Measurements from ENCODE around the gene LMAN1L.

Gene LMAN1L

DNA sequence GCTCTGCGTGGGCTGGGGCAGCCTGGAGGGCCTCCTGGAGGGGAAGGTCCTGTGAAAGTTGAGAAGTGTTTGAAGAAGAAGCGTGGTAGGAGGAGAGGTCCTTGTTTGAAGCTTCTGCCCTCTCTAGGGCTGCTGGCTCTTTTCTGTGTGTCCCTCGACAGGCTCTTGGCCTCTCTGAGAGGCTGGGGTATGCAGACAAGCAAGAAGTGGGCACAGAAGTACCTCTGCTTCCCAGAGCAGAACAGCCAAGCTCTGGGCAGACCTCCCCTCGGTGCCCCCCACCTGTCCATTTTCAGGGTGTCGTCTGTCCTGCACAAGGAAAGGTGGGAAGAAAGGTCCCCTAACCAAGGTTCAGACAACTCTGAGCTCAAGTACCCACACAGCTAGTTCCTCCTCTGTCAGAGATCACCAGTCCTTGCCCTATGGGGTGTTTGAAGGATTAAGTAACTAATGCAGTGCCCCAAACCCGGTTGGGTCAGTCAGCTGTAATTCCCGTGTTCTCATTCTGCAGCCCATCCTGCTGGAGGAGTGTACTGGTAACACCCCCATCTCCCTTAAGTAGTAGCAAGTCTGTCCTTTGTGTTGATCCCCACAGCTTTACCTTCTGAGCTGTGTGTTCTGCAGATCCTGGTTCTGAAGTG is 24.5 kb upstream of the LMAN1L start:
- Histone ChIP-seq H3K27me3 (ENCODE audit: control insufficient read depth, insufficient read depth, low read length, poor library complexity, severe bottlenecking) (no peaks in the 10 kb centered on the region), H3K27ac (ENCODE audit: insufficient read depth, low read depth, low read length, poor library complexity, severe bottlenecking) (no peak overlapping the region), H3K9me3 (ENCODE audit: control insufficient read depth, low read length) (no peaks in the 10 kb centered on the region), H3K4me3 (ENCODE audit: insufficient read depth, low read depth, low read length) (no peak overlapping the region), H3K4me1 (ENCODE audit: control insufficient read depth, insufficient read depth, low read length) (peaks cover 49% of the 10 kb centered on the region), H3K36me3 (ENCODE audit: control insufficient read depth, insufficient read depth, low read length) (no peaks in the 10 kb centered on the region)
- WGBS, 2 experiments: 58 to 64% methylated on average over 7 of the region's 7 CpGs

DNA sequence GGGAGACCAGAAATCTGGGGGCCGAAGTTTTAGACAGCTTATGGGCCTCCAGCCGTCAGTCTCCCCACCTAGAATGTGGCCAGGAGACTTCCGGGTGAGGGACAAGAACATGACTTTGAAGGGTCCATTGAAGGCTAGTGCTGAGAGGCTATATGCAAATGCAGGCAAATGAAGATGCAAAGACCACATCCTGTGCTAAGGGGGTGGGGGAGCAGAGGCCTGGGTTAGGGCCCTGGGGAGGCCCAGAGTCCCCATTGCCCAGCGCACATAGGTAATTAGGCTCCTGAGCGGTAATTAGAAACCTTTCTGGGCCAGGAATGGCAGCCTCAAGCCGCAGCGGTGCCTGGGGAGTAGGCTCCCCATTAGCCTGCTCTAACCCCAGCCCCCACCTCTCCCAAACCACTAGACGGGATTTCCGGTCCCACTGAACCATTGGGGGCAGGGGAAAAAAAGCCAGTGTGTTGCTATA is 23.9 kb upstream of the LMAN1L start:
- no peaks in the 10 kb centered on the region for H3K36me3 ChIP-seq (ENCODE audit: control insufficient read depth, insufficient read depth, low read length)
- H3K9me3 ChIP-seq (ENCODE audit: control insufficient read depth, low read length): no peaks in the 10 kb centered on the region

DNA sequence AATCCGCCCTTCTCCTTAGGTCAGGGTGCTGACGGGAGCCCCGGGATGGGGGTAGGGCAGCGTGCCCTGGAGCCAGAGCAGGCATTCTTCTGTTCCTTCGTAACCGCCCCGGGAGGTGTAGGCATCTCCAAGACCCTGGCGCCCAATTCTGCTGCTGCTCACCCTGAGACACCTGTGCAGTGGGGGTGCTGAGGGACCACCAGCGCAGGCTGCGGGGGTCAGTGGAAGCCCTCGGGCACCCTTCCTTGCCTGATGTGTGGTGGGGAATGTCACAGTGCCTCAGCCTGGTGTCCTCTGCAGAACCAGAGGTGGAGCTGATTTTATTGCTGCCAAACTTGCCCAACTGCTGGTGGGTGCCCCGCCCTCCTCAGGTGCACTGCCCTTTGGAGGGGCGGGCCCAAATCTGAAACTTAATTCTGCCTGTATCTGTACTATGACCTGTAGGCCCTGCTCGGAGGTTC is 23.4 kb upstream of the LMAN1L start:
- Histone ChIP-seq H3K9me3 (ENCODE audit: control insufficient read depth, low read length) (no peaks in the 10 kb centered on the region), H3K36me3 (ENCODE audit: control insufficient read depth, insufficient read depth, low read length) (no peaks in the 10 kb centered on the region), H3K27ac (ENCODE audit: insufficient read depth, low read depth, low read length, poor library complexity, severe bottlenecking) (no peak overlapping the region), H3K4me3 (ENCODE audit: insufficient read depth, low read depth, low read length) (no peak overlapping the region), H3K27me3 (ENCODE audit: control insufficient read depth, insufficient read depth, low read length, poor library complexity, severe bottlenecking) (no peaks in the 10 kb centered on the region), H3K4me1 (ENCODE audit: control insufficient read depth, insufficient read depth, low read length) (peaks cover 44% of the 10 kb centered on the region)
- WGBS, 2 experiments: 85 to 87% methylated on average over 14 of the region's 14 CpGs

More for the DNA sequence above, 23.9 kb upstream of the LMAN1L start:
- Histone ChIP-seq H3K4me3 (ENCODE audit: insufficient read depth, low read depth, low read length) (no peak overlapping the region), H3K27me3 (ENCODE audit: control insufficient read depth, insufficient read depth, low read length, poor library complexity, severe bottlenecking) (no peaks in the 10 kb centered on the region), H3K4me1 (ENCODE audit: control insufficient read depth, insufficient read depth, low read length) (peaks cover 48% of the 10 kb centered on the region), H3K27ac (ENCODE audit: insufficient read depth, low read depth, low read length, poor library complexity, severe bottlenecking) (no peak overlapping the region)
- 72 to 75% methylated on average over 8 to 9 of the region's 9 CpGs for WGBS, 2 experiments

- H3K4me3 ChIP-seq (ENCODE audit: insufficient read depth, low read depth, low read length): no peak overlapping the region
- WGBS, 2 experiments: 92 to 95% methylated on average over 3 of the region's 3 CpGs
- H3K27ac ChIP-seq (ENCODE audit: insufficient read depth, low read depth, low read length, poor library complexity, severe bottlenecking): no peak overlapping the region
- H3K9me3 ChIP-seq (ENCODE audit: control insufficient read depth, low read length): no peaks in the 10 kb centered on the region
- peaks cover 42% of the 10 kb centered on the region for H3K4me1 ChIP-seq (ENCODE audit: control insufficient read depth, insufficient read depth, low read length)
- H3K27me3 ChIP-seq (ENCODE audit: control insufficient read depth, insufficient read depth, low read length, poor library complexity, severe bottlenecking): no peaks in the 10 kb centered on the region
- H3K36me3 ChIP-seq (ENCODE audit: control insufficient read depth, insufficient read depth, low read length): no peaks in the 10 kb centered on the region
Measured at GRCh38 chr15:74789741-74790079, 22.9 kb upstream of the LMAN1L start.

DNA sequence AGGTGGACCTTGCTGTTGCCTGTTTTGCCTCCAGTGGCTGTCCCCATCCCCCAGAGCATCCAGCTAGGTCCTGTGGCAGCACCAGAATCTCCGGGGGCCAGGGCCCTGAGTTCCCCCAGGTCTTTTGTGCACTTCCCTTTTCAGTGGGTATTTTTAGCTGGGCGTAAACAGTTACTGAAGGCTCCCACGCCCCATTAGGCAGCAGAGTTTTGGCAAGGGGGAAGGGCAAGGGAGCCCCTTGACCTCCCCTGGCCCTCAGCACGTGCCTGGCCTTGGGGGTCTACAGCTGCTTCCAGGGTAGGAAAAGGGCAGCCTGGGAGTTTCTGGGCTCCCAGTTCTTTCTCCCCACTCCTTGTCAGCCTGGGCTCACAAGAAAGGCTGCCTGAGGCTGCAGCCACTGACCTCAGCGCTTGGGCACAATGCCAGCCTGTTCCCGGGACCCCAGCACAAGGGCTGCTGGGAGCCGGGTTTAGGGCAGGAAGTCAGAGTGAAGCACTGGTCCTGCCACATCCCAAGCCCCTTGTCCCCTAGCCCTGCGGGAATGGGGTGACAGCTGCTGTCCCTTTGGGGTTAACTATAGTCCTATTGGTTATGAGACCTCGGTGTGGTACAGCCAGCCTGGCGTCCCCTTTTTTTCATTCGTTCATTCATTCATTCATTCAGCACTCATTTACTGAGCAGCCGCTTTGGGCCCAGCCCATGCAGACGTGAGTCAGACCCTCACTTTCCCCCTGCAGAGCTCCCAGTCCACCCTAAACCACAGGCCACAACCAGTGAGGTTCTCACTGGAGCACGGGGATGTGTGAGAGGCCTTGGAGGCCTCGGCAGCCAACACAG is 22.3 kb upstream of the LMAN1L start:
- H3K4me1 ChIP-seq (ENCODE audit: control insufficient read depth, insufficient read depth, low read length): peaks cover 42% of the 10 kb centered on the region
- H3K4me3 ChIP-seq (ENCODE audit: insufficient read depth, low read depth, low read length): no peak overlapping the region
- no peaks in the 10 kb centered on the region for H3K9me3 ChIP-seq (ENCODE audit: control insufficient read depth, low read length)
- WGBS, 2 experiments: 87 to 92% methylated on average over 15 of the region's 15 CpGs
- H3K27me3 ChIP-seq (ENCODE audit: control insufficient read depth, insufficient read depth, low read length, poor library complexity, severe bottlenecking): no peaks in the 10 kb centered on the region
- H3K36me3 ChIP-seq (ENCODE audit: control insufficient read depth, insufficient read depth, low read length): no peaks in the 10 kb centered on the region
- no peak overlapping the region for H3K27ac ChIP-seq (ENCODE audit: insufficient read depth, low read depth, low read length, poor library complexity, severe bottlenecking)

- Histone ChIP-seq H3K4me3 (ENCODE audit: insufficient read depth, low read depth, low read length) (no peak overlapping the region), H3K36me3 (ENCODE audit: control insufficient read depth, insufficient read depth, low read length) (no peaks in the 10 kb centered on the region), H3K4me1 (ENCODE audit: control insufficient read depth, insufficient read depth, low read length) (peaks cover 42% of the 10 kb centered on the region), H3K27me3 (ENCODE audit: control insufficient read depth, insufficient read depth, low read length, poor library complexity, severe bottlenecking) (no peaks in the 10 kb centered on the region), H3K27ac (ENCODE audit: insufficient read depth, low read depth, low read length, poor library complexity, severe bottlenecking) (no peak overlapping the region), H3K9me3 (ENCODE audit: control insufficient read depth, low read length) (no peaks in the 10 kb centered on the region)
- WGBS, 2 experiments: 100% methylated on average over 1 of the region's 1 CpG; no CpG with 5 or more reads in 1 of the 2 experiments
Measured at GRCh38 chr15:74791007-74791406, 21.6 kb upstream of the LMAN1L start.

GRCh38 chr15:74791667-74792066 is 21.0 kb upstream of the LMAN1L start:
- H3K9me3 ChIP-seq (ENCODE audit: control insufficient read depth, low read length): no peaks in the 10 kb centered on the region
- H3K27ac ChIP-seq (ENCODE audit: insufficient read depth, low read depth, low read length, poor library complexity, severe bottlenecking): no peak overlapping the region

GRCh38 chr15:74792227-74793016 is 20.2 kb upstream of the LMAN1L start:
- 87 to 90% methylated on average over 12 of the region's 12 CpGs for WGBS, 2 experiments
- Histone ChIP-seq H3K4me3 (ENCODE audit: insufficient read depth, low read depth, low read length) (no peak overlapping the region), H3K36me3 (ENCODE audit: control insufficient read depth, insufficient read depth, low read length) (no peaks in the 10 kb centered on the region), H3K27me3 (ENCODE audit: control insufficient read depth, insufficient read depth, low read length, poor library complexity, severe bottlenecking) (no peaks in the 10 kb centered on the region), H3K27ac (ENCODE audit: insufficient read depth, low read depth, low read length, poor library complexity, severe bottlenecking) (no peak overlapping the region), H3K9me3 (ENCODE audit: control insufficient read depth, low read length) (no peaks in the 10 kb centered on the region), H3K4me1 (ENCODE audit: control insufficient read depth, insufficient read depth, low read length) (peaks cover 39% of the 10 kb centered on the region)

More at GRCh38 chr15:74791667-74792066, 21.0 kb upstream of the LMAN1L start:
- H3K27me3 ChIP-seq (ENCODE audit: control insufficient read depth, insufficient read depth, low read length, poor library complexity, severe bottlenecking): no peaks in the 10 kb centered on the region
- no peak overlapping the region for H3K4me3 ChIP-seq (ENCODE audit: insufficient read depth, low read depth, low read length)
- 94 to 95% methylated on average over 7 of the region's 7 CpGs for WGBS, 2 experiments
- peaks cover 42% of the 10 kb centered on the region for H3K4me1 ChIP-seq (ENCODE audit: control insufficient read depth, insufficient read depth, low read length)
- no peaks in the 10 kb centered on the region for H3K36me3 ChIP-seq (ENCODE audit: control insufficient read depth, insufficient read depth, low read length)

DNA sequence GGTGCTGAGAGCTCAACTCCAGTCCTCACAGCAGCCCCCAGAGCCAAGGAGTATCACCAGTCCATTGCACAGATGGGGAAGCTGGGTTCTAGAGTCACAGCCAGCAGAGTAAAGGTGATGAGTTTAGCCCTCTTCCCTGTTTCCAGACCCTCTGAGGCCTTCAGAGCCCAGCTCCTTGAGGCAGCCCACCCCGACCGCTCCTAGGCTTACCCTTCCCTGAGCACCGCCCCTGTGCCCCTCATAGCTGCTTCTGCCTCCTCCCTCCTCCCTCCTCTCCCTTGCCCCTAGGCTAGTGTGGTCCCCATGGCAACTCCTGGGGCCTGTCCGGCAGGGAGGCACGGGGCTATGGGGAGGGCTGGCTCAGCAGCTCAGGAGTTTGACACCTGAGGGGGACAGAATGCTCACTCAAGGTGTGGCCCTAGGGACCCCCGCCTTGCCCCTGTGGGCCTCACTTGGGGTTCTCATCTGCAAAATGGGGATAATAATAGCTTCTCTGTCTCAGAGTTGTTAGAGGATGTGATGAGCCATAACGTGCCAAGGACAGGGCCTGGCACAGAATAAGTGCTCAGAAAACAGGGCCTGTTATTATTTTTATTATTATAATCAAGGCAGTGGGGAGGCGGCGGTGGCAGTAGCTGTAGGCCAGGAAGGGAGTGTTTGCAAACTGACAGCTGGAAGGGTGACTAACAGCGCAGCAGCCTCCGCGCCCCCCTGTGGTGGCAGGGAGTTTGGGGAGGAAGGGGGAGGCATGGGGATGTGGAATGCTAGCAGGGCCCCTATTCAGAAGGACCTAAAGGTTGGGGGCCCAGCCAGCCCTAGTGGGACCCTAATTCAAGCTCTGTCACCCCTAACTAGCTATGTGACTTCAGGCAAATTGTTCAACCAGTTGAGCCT is 19.3 kb upstream of the LMAN1L start:
- WGBS, 2 experiments: 58 to 63% methylated on average over 12 of the region's 12 CpGs
- Histone ChIP-seq H3K27ac (ENCODE audit: insufficient read depth, low read depth, low read length, poor library complexity, severe bottlenecking) (no peak overlapping the region), H3K27me3 (ENCODE audit: control insufficient read depth, insufficient read depth, low read length, poor library complexity, severe bottlenecking) (no peaks in the 10 kb centered on the region), H3K4me1 (ENCODE audit: control insufficient read depth, insufficient read depth, low read length) (peaks cover 34% of the 10 kb centered on the region), H3K9me3 (ENCODE audit: control insufficient read depth, low read length) (no peaks in the 10 kb centered on the region), H3K4me3 (ENCODE audit: insufficient read depth, low read depth, low read length) (no peak overlapping the region), H3K36me3 (ENCODE audit: control insufficient read depth, insufficient read depth, low read length) (no peaks in the 10 kb centered on the region)

All from ectodermal cell (in vitro differentiated cells).